Neural cell (in vitro differentiated cells): ENCODE data around the gene FAM171A1. TPM values are rescaled to one million over a fixed set of nuclear protein-coding genes. Genes with fewer than 3 reads are reported as not detected.

Experiments
- H2AFZ ChIP-seq: fragments of 200-600, 300-800 bp; sonication (generic), shearing (Covaris generic); 2 replicates; pipeline ENCODE4 v1.6.0; 2014; ENCODE audit warnings: low read depth, mild to moderate bottlenecking, antibody characterized with exemption, low read length, moderate library complexity
- H3F3A ChIP-seq: fragments of 200-600 bp; shearing (Covaris generic); 2 replicates; pipeline ENCODE4 v1.6.1; 2016; ENCODE audit warnings: mild to moderate bottlenecking, moderate library complexity, mixed read lengths, antibody characterized with exemption, low read length; ENCODE audit not compliant: insufficient read depth, poor library complexity, severe bottlenecking
- H3K27ac ChIP-seq: fragments of 200-600, 300-800 bp; sonication (generic), shearing (Covaris generic); 2 replicates; pipeline ENCODE4 v1.5.1; 2014; ENCODE audit warnings: mild to moderate bottlenecking, low read length, moderate library complexity
- H3K27me3 ChIP-seq: fragments of 300-800, 200-600 bp; sonication (generic), shearing (Covaris generic); 2 replicates; pipeline ENCODE4 v1.6.0; 2014; ENCODE audit warnings: mild to moderate bottlenecking, low read depth, low read length, moderate library complexity; ENCODE audit not compliant: insufficient read depth
- H3K36me3 ChIP-seq: fragments of 300-800, 200-600 bp; sonication (generic), shearing (Covaris generic); 2 replicates; pipeline ENCODE4 v1.5.1; 2014; ENCODE audit warnings: mild to moderate bottlenecking, antibody characterized with exemption, low read length, moderate library complexity; ENCODE audit not compliant: insufficient read depth
- H3K4me2 ChIP-seq: fragments of 300-800, 200-600 bp; sonication (generic), shearing (Covaris generic); 2 replicates; pipeline ENCODE4 v1.6.0; 2014; ENCODE audit warnings: mild to moderate bottlenecking, low read length
- H3K4me3 ChIP-seq: fragments of 300-800, 200-600 bp; sonication (generic), shearing (Covaris generic); 2 replicates; pipeline ENCODE4 v1.5.1; 2014; ENCODE audit warnings: mild to moderate bottlenecking, low read length, moderate library complexity
- H3K79me2 ChIP-seq: fragments of 200-600 bp; shearing (Covaris generic); replicated peaks from 2 replicates; pipeline ENCODE4 v1.6.0; 2014; ENCODE audit warnings: mild to moderate bottlenecking, low read length, moderate library complexity; ENCODE audit not compliant: insufficient read depth
- H3K9ac ChIP-seq: fragments of 300-800, 200-600 bp; sonication (generic), shearing (Covaris generic); 2 replicates; pipeline ENCODE4 v1.6.1; 2016; ENCODE audit warnings: mild to moderate bottlenecking, low read length, mixed read lengths
- H3K9me2 ChIP-seq: fragments of 200-600 bp; shearing (Covaris generic); 2 replicates; pipeline ENCODE4 v1.6.1; 2016; ENCODE audit warnings: mild to moderate bottlenecking, low read length, mixed read lengths; ENCODE audit not compliant: insufficient read depth
- H3K9me3 ChIP-seq: fragments of 200-600, 300-800 bp; sonication (generic), shearing (Covaris generic); 2 replicates; pipeline ENCODE4 v1.6.1; 2016; ENCODE audit warnings: mild to moderate bottlenecking, mixed run types, low read length, moderate library complexity, mixed read lengths
- H4K20me1 ChIP-seq: fragments of 200-600 bp; shearing (Covaris generic); 2 replicates; pipeline ENCODE4 v1.6.1; 2016; ENCODE audit warnings: mild to moderate bottlenecking, mixed run types; ENCODE audit not compliant: insufficient read depth
- CTCF ChIP-seq: fragments of 450-650 bp; IDR thresholded peaks from 2 replicates; pipeline ENCODE4 v1.5.1; 2014; ENCODE audit warnings: antibody characterized with exemption, mild to moderate bottlenecking, moderate library complexity; ENCODE audit not compliant: poor library complexity, severe bottlenecking
- EP300 ChIP-seq: fragments of 450-650 bp; conservative IDR thresholded peaks from 2 replicates; pipeline ENCODE4 v1.6.1; 2014; ENCODE audit warnings: antibody characterized with exemption, mild to moderate bottlenecking, moderate library complexity; ENCODE audit not compliant: poor library complexity, severe bottlenecking
- EZH2 ChIP-seq: fragments of 200-600, 300-800 bp; shearing (Covaris generic), sonication (generic); IDR thresholded peaks from 2 replicates; pipeline ENCODE4 v1.6.1; 2014; ENCODE audit warnings: antibody characterized with exemption, low read length, borderline replicate concordance, mild to moderate bottlenecking; ENCODE audit not compliant: insufficient read depth, poor library complexity, severe bottlenecking
- MXI1 ChIP-seq: fragments of 450-650 bp; conservative IDR thresholded peaks from 2 replicates; pipeline ENCODE4 v1.6.1; 2014; ENCODE audit warnings: antibody characterized with exemption, mild to moderate bottlenecking; ENCODE audit not compliant: poor library complexity, severe bottlenecking
- POLR2AphosphoS5 ChIP-seq: IDR thresholded peaks from 2 replicates; pipeline ENCODE4 v1.6.1; 2012
- RAD21 ChIP-seq: fragments of 450-650 bp; conservative IDR thresholded peaks from 2 replicates; pipeline ENCODE4 v1.6.1; 2014; ENCODE audit warnings: antibody characterized with exemption, mild to moderate bottlenecking, moderate library complexity
- REST ChIP-seq: IDR thresholded peaks from 2 replicates; pipeline ENCODE4 v1.6.1; 2012; ENCODE audit warnings: borderline replicate concordance
- SMC3 ChIP-seq: fragments of 450-650 bp; conservative IDR thresholded peaks from 2 replicates; pipeline ENCODE4 v1.6.1; 2014; ENCODE audit warnings: antibody characterized with exemption, mild to moderate bottlenecking, moderate library complexity; ENCODE audit not compliant: poor library complexity
- TAF1 ChIP-seq: IDR thresholded peaks from 2 replicates; pipeline ENCODE4 v1.6.1; 2012; ENCODE audit warnings: low read depth
- polyA plus RNA-seq: library from polyadenylated mRNA; depleted of rRNA; stranded (reverse); fragments of >200 nt; gene quantifications from 2 replicates; pipeline ENCODE4 v1.2.3, GENCODE V29; 2014

FAM171A1 gene
- polyA plus RNA-seq, 1 donor from 2014 or later, result 28.8 TPM

GRCh38 chr10:15290150-15290549 lies 80.9 kb downstream of the FAM171A1 start:
- Histone ChIP-seq H3F3A (no peaks in the 10 kb centered on the region), H3K79me2 (peaks cover 3% of the 10 kb centered on the region), H3K4me3 (no peak overlapping the region), H3K4me2 (no peak overlapping the region), H3K9me2 (no peaks in the 10 kb centered on the region), H3K27me3 (no peaks in the 10 kb centered on the region), H3K9ac (no peak overlapping the region), H3K27ac (no peak overlapping the region), H3K36me3 (no peaks in the 10 kb centered on the region), H2AFZ (no peak overlapping the region), H3K9me3 (no peaks in the 10 kb centered on the region), H4K20me1 (no peaks in the 10 kb centered on the region)
- no peak for TF ChIP-seq REST
- TF ChIP-seq EZH2, result no peak
- TF ChIP-seq RAD21, result no peak
- TF ChIP-seq EP300, result no peak
- TF ChIP-seq SMC3, result no peak
- TF ChIP-seq CTCF, result no peak
- no peak for TF ChIP-seq MXI1
- no peak for TF ChIP-seq POLR2AphosphoS5

- TF ChIP-seq CTCF, result no peak
- no peak for TF ChIP-seq EP300
- TF ChIP-seq TAF1, result no peak
- no peak for TF ChIP-seq POLR2AphosphoS5
- no peak for TF ChIP-seq SMC3
- no peak overlapping the region for H3K4me3 ChIP-seq
- H3K36me3 ChIP-seq, result peaks cover 3% of the 10 kb centered on the region
- H3K79me2 ChIP-seq, result no peaks in the 10 kb centered on the region
- H3K9me3 ChIP-seq, result no peaks in the 10 kb centered on the region
- no peak overlapping the region for H3K27ac ChIP-seq
- no peaks in the 10 kb centered on the region for H4K20me1 ChIP-seq
- H3K9ac ChIP-seq, result no peak overlapping the region
- no peaks in the 10 kb centered on the region for H3K9me2 ChIP-seq
- no peaks in the 10 kb centered on the region for H3F3A ChIP-seq
- H2AFZ ChIP-seq, result no peak overlapping the region
- H3K27me3 ChIP-seq, result no peaks in the 10 kb centered on the region
- H3K4me2 ChIP-seq, result no peak overlapping the region
Measured at GRCh38 chr10:15280974-15281373, 90.1 kb downstream of the FAM171A1 start.
